Measurements from ENCODE around the gene DEFB123. TPM values are rescaled to one million over a fixed set of nuclear protein-coding genes. Genes with fewer than 3 reads are reported as not detected.

DEFB123 gene, protein sequence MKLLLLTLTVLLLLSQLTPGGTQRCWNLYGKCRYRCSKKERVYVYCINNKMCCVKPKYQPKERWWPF
- total RNA-seq = not detected in 2 replicates

DNA sequence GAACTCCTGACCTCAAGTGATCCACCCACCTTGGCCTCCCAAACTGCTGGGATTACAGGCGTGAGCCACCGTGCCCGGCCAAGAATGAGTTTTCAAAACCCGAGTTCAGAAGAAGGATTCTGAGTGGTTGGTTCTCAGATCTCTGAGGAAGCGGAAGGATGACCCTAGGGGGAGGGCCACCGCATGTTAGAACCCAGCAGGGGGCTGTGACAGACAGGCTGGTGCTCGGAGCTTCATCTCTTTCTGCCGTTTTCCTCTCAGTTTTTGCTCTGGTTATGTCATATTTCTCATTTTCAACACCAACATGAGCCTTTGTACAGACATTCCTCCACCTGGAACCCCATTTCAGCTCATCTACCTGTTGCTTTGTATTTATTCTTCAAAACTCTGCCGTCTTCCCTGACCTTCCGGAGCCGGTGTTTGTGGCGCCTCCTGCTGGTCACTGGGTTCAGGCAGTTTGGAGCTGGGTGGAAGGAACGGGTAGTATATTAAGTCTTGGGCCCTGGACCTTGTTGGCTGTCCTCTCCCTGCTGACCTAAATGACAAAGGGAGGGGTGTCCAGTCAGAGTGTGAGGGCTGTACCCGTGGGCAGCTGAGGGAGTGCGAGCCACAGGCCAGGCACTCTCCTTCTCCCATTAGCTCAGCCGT is at the start of gene DEFB123:
Gene DEFB123, plus strand, starts transcription at position 621 of the 648 bp plus-strand sequence. CDS start 67 bp downstream, outside the sequence.

DNA sequence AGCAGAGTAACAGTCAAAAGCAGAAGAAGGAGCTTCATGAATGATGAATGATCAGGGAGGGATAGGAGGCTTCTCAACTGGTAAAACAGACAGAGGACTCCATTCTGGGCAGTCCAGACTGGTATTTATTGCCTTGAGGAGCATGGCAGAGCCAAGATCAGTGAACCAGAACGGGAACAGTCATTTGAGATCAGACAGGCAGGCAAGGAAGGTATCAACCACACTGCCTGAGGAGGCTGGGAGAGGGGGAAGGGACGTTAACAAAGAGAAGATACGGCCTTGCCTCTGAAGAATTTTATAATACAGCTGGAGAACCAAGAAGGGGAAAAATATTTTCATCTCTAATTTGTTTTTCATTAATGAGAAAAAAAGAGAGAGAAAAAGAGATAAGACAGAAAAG is 34.3 kb upstream of the DEFB123 start, which contains the start of gene DEFB121:
Gene DEFB121, minus strand, starts transcription at position 101 of the 400 bp plus-strand sequence. Its CDS starts 63 bp downstream, at position 38.

DNA sequence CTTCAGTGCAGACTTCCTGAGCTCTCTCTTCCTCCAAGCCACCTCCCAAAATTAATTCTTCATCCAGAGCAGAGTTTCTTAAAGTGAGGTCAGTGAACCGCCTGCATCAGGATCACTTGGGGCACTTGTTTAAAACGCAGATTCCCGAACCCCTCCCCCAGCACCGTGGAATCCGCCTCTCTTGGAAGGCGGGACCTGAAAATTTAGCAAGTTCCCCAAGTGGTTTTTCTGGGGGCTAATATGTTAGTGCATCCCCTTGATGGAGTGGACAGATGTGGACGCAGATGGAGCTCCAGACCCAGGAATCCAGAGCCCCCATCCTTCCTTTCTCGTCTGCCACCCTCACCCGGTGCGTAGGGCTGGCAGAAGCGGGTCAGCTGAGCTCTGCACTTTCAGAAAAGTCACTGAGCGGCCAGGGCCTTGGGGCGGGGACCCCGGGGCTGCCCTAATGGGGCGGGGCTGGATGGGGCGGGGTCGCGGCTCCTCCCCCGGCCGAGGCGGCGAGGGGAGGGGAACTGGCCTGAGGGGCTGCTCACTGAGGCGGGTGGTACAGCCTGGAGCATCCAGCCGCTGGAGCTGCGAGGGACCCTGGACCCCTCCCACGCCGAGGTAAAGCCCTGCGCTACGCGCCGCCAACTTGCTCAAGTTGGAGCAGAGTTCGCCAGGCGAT is 34.5 kb downstream of the DEFB123 start, which contains the start of the genes DEFB124 and REM1:
Gene DEFB124, minus strand, starts transcription at position 370 of the 670 bp plus-strand sequence. CDS start 2,114 bp downstream, outside the sequence.
Gene REM1, plus strand, starts transcription at position 531 of the 670 bp plus-strand sequence. CDS start 1,158 bp downstream, outside the sequence.

Other genes starting within 250 kb of the DEFB123 start
- not detected in 2 replicates for gene DEFB115, start 183.0 kb upstream of the DEFB123 start, total RNA-seq
- not detected in 2 replicates for gene DEFB116, start 132.0 kb upstream of the DEFB123 start, total RNA-seq
- gene DEFB118, start 72.0 kb upstream of the DEFB123 start, total RNA-seq = not detected in 2 replicates
- gene DEFB119, start 50.0 kb upstream of the DEFB123 start, total RNA-seq = not detected in 2 replicates
- gene DEFB121, start 34.4 kb upstream of the DEFB123 start, total RNA-seq = not detected in 2 replicates
- not detected in 2 replicates for gene DEFB124, start 34.5 kb downstream of the DEFB123 start, total RNA-seq
- not detected in 2 replicates for gene REM1, start 34.7 kb downstream of the DEFB123 start, total RNA-seq
- gene HM13, start 73.8 kb downstream of the DEFB123 start, total RNA-seq = 76.9 and 97.2 TPM in 2 replicates
- gene ID1, start 164.7 kb downstream of the DEFB123 start, total RNA-seq = 37.3 and 55.8 TPM in 2 replicates
- not detected in 2 replicates for gene COX4I2, start 197.3 kb downstream of the DEFB123 start, total RNA-seq